Stimulated activated CD4-positive, alpha-beta T cell treated with anti-CD3 and anti-CD28 coated beads, Interleukin-15, amount 100 ng/mL, for 1 hour (primary cell): ENCODE results near the gene NAV2.

ENCODE experiments used
- DNase-seq, 2 donors: peaks; one replicate each; pipeline ENCODE4 v3.0.0-alpha.2; 2020; ENCODE audit warnings: low read depth in 1 of 2, low spot score in 1 of 2

NAV2 gene

GRCh38 chr11:19687392-19687791, 25.2 kb upstream of the NAV2 start:
- DNase-seq: no peak

- DNase-seq: no peak
Observed at GRCh38 chr11:19689281-19690000, 23.2 kb upstream of the NAV2 start.

- no peak for DNase-seq
Observed at GRCh38 chr11:19690885-19691284, 21.8 kb upstream of the NAV2 start.

- DNase-seq: no peak
Observed at GRCh38 chr11:19691815-19692500, 20.7 kb upstream of the NAV2 start.

- no peak for DNase-seq
Observed at GRCh38 chr11:19693146-19693545, 19.5 kb upstream of the NAV2 start.

GRCh38 chr11:19694796-19695345, 17.8 kb upstream of the NAV2 start:
- DNase-seq: no peak

- DNase-seq: no peak
Observed at GRCh38 chr11:19696073-19696472, 16.6 kb upstream of the NAV2 start.

- DNase-seq: no peak
Observed at GRCh38 chr11:19696904-19697303, 15.7 kb upstream of the NAV2 start.

- DNase-seq: no peak
Observed at GRCh38 chr11:19697721-19698121, 14.9 kb upstream of the NAV2 start.

GRCh38 chr11:19698493-19699292, 13.9 kb upstream of the NAV2 start:
- DNase-seq: no peak

- no peak for DNase-seq
Observed at GRCh38 chr11:19701421-19701820, 11.2 kb upstream of the NAV2 start.

- no peak for DNase-seq
Observed at GRCh38 chr11:19702620-19703019, 10.0 kb upstream of the NAV2 start.

GRCh38 chr11:19703211-19703610, 9.4 kb upstream of the NAV2 start:
- DNase-seq: no peak

- no peak for DNase-seq
Observed at GRCh38 chr11:19704213-19704612, 8.4 kb upstream of the NAV2 start.

- no peak for DNase-seq
Observed at GRCh38 chr11:19705936-19706335, 6.7 kb upstream of the NAV2 start.

GRCh38 chr11:19711911-19712280, 741 bp upstream of the NAV2 start:
- no peak for DNase-seq

GRCh38 chr11:19713196-19714021, 772 bp downstream of the NAV2 start:
- DNase-seq: no peak

- DNase-seq: no peak
Observed at GRCh38 chr11:19714022-19714386, 1.4 kb downstream of the NAV2 start.

GRCh38 chr11:19714387-19715363, 2.0 kb downstream of the NAV2 start:
- DNase-seq: no peak

GRCh38 chr11:19715373-19715772, 2.7 kb downstream of the NAV2 start:
- DNase-seq: no peak
